Measurements from ENCODE around the gene DIS3L2.
A peak's percentile ranks its signal among the peaks of the same experiment; 100 is the strongest.

DIS3L2 gene, protein sequence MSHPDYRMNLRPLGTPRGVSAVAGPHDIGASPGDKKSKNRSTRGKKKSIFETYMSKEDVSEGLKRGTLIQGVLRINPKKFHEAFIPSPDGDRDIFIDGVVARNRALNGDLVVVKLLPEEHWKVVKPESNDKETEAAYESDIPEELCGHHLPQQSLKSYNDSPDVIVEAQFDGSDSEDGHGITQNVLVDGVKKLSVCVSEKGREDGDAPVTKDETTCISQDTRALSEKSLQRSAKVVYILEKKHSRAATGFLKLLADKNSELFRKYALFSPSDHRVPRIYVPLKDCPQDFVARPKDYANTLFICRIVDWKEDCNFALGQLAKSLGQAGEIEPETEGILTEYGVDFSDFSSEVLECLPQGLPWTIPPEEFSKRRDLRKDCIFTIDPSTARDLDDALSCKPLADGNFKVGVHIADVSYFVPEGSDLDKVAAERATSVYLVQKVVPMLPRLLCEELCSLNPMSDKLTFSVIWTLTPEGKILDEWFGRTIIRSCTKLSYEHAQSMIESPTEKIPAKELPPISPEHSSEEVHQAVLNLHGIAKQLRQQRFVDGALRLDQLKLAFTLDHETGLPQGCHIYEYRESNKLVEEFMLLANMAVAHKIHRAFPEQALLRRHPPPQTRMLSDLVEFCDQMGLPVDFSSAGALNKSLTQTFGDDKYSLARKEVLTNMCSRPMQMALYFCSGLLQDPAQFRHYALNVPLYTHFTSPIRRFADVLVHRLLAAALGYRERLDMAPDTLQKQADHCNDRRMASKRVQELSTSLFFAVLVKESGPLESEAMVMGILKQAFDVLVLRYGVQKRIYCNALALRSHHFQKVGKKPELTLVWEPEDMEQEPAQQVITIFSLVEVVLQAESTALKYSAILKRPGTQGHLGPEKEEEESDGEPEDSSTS

DNA sequence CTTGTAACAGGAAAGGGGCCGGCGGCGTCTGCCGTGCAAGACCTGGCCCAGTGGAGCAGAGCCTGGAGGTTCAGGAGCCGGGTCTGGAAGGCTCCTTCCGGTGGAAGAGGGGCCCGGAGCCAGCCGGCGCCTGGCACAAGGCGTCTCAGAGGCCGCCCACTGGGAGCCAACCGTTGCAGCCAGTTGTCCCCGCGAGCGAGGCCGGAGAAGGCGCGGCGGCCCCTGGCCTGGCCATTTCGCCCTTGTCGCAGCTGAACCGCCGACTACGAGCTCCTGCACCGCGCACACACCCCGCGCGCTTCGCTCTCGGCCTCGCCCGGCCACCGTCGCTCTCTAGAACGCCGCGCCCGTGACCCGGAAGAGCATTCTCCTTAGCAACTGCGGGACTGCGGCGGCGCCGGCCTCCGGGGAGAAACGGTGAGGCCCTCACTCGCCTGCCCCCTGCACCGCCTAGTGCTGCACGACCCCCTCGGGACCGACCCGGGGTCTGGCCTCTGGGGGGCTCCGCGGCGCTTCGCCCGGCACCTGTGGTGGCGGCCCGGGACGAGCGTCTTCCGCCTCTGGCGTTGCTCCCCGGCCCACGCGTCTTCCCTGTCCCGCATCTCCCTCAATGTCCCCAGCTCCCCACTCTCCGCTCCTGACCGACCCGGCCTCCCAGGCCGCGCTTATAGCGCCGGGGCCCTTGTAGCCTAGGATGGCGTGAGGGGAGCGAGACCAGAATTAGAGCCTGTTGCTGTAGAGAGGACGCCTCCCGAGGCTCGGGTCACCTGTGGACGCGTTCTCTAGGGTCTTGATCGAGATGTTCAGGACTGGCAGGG is at the start of gene DIS3L2:
TSS of gene DIS3L2 (plus strand) at position 365 of the 818 bp plus-strand sequence. CDS start 53,215 bp downstream, outside the sequence.
- peak; percentile 80 for DNase-seq (ENCODE audit: low read depth)

GRCh38 chr2:231914077-231914690 is 47.3 kb upstream of the DIS3L2 start:
- DNase-seq (ENCODE audit: low read depth) = no peak

DNA sequence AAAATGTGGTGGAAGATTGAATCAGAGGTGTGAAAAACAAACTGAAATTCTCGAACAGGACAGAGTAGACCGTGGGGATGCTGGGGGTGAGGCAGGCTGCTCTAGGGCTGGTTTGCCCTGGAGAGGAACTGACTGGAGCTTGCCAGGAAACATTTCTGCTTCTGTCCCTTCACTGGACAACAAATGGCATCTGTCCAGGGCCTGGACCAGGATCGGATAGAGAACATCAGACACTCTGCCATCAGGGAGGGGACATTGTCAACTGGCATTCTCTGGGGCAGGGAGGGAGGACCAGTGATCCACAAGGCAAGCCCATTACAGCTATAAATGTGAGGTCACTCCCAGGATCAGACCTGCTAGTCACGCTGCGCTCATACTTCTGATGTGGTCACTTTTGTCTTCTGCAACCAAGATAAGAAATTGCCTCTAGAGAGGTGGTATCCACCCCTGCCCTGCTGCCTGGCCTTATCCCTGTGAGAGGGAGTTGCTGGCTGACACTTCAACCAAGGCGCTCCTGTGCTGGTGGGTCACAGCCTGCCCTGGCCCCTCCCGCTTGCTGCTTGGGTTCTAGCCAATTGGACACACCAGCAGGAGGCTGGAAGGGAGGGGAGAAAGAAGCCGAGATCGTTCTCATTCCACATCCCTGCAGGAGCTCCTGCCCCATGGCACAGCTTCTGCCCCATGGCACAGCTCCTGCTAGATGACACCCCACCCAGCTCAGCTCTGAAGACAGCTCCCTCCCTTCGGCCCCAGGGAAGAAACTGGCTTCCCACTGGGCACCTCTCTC is 44.0 kb upstream of the DIS3L2 start:
- no peak for DNase-seq (ENCODE audit: low read depth)

DNA sequence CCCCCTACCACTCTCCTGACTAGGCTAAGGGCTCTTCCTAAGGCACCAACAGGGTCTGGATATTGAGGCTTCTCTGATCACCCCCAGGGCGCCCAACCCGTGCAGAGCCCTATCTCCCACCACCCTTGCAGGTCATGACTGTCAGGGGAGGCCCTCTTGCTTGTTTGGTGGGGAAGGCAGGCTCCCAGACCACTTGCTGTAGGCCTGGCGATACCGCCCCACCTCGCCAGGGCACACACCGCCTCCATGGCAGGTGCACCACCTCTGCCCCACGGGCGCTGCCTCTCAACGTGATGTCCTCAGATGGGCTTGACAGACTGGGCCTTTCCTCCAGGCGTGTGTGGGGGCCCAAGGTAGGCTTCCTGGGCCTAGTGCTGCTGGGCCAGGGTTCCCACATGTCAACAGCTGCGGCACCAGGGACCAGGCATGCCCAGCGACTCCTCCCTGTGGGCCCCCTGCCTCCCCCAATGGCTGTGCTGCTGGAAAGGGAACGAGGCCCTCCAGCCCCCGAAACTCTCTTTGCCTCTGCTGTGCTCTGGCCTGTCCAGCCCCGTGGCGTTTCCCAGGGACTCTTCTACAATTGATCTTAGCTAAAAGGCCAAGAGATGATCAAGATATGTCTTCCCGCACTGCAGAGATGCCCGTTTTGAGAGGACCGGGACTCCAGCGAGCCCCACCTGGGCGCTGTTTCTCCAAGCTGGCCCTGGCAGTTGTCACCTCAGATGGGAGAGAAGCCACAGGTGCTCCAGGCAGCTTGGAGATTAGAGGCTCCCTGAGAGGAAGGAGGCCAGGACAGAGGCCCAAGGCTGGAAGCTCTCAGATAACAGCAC is 42.8 kb upstream of the DIS3L2 start:
- DNase-seq (ENCODE audit: low read depth) = no peak

- no peak for DNase-seq (ENCODE audit: low read depth)
These were observed 42.0 kb upstream of the DIS3L2 start for GRCh38 chr2:231919341-231920035.

- no peak for DNase-seq (ENCODE audit: low read depth)
These were observed 41.1 kb upstream of the DIS3L2 start for GRCh38 chr2:231920366-231920765.

DNA sequence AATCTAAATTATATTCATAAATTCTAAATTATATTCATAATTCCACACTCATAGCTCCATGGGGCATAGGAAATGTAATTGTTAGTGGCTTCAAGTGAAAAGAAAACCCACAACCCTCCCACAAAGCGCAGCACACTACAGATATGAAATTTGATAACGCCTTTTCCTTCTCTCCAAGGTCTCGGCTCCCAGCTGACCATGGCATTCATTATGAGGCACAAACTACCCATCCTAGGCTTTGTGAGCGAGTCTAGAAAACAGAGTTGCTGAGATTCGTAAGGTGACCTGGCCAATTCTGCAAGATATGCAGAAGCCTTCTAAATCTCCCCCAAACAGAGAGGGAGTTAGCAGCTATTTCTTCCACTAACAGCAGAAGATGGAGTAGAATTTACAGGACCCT is 40.7 kb upstream of the DIS3L2 start:
- no peak for DNase-seq (ENCODE audit: low read depth)

- DNase-seq (ENCODE audit: low read depth) = no peak
These were observed 39.1 kb upstream of the DIS3L2 start for GRCh38 chr2:231922311-231923009.

DNA sequence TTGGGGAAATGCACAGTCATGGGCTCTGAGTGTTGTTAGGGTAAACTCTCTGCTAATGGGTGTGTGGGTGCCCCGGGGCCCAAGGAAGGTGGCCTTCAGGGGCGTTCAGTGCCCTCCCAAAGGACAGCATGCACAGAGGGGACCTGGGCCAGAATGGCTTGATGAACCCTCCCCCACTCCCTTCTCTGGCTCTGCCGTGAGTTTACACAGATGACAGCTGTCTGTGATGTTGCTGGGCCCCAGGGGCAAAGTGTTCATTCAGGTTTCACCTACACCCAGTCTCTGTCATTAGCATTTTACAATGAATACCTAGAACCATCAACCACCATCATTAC is 38.5 kb upstream of the DIS3L2 start:
- DNase-seq (ENCODE audit: low read depth) = no peak

- DNase-seq (ENCODE audit: low read depth) = no peak
These were observed 37.3 kb upstream of the DIS3L2 start for GRCh38 chr2:231923951-231924888.

- no peak for DNase-seq (ENCODE audit: low read depth)
These were observed 36.6 kb upstream of the DIS3L2 start for GRCh38 chr2:231924889-231925275.

GRCh38 chr2:231925303-231926179 is 36.0 kb upstream of the DIS3L2 start:
- DNase-seq (ENCODE audit: low read depth) = peak; percentile 82

DNA sequence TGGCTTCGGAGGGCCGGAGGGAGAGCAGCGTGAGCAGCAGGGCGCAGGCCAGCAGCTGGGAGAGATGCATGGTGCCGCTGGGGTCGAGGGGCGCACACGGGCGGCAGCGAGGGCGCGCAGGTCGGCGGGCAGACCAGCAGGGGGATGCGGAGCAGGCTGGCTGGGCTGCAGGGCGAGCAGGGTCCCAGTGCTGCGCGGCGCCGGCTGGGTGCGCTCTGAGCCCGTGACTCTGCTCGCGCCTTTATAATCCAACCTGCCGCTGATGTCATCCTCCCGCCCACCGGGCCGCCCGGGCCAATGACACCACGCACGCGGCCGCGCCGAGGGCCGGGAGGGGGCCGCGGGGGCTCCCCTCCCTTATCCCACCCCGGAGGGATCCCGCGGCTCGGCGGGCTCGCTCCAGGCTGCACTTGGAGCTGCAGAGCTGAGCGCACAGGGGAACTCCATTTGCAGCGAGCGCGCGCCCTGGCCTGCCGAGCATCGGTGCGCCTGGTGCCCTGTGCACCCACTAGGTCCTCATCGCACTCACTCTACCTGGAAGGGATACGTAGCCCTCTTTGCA is 35.3 kb upstream of the DIS3L2 start, which contains the start of gene NPPC:
TSS of gene NPPC (minus strand) at position 217 of the 562 bp plus-strand sequence. CDS start at position 70, 147 bp downstream.
- DNase-seq (ENCODE audit: low read depth) = peak; percentile 26

GRCh38 chr2:231926761-231927565 is 34.5 kb upstream of the DIS3L2 start:
- peak; percentile 16 for DNase-seq (ENCODE audit: low read depth)

GRCh38 chr2:231927566-231927890 is 34.0 kb upstream of the DIS3L2 start:
- DNase-seq (ENCODE audit: low read depth) = no peak

Data from fibroblast of gingiva (primary cell).